OCI-M2 (cell line): ENCODE measurements around the gene RNF13.
"Not testable (repeated sequence)": the region's sequence is repeated elsewhere in the genome, so short reads cannot be mapped to it uniquely, and the experiment has no call there.

Experiments used
- DNase-seq: peaks from one replicate; lab custom pipeline; 2025; ENCODE audit not compliant: unreplicated experiment; lab: John Stamatoyannopoulos, UW

The RNF13 gene

GRCh38 chr3:149839469-149839868 is 26.5 kb downstream of the RNF13 start:
- not testable (repeated sequence) for DNase-seq

DNA sequence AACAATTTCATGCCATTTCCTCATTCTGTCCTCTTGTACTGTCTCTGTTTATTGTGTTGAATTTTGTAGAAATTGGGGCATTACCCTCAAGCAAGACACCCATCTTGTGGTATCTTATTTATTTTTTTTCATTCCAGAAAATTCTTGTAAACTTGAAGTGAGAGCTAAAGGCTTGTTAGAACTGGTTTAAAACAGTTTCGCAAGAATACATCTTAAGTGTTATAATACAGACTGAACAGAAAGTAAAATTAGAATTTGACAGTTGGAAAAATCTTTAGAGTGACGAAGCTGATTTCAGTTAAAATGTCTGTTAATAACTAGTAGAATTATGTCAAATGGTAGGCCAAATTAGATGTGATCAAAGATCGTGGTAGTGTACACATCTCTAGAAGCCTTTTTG is 26.9 kb downstream of the RNF13 start:
- DNase-seq: no peak

DNA sequence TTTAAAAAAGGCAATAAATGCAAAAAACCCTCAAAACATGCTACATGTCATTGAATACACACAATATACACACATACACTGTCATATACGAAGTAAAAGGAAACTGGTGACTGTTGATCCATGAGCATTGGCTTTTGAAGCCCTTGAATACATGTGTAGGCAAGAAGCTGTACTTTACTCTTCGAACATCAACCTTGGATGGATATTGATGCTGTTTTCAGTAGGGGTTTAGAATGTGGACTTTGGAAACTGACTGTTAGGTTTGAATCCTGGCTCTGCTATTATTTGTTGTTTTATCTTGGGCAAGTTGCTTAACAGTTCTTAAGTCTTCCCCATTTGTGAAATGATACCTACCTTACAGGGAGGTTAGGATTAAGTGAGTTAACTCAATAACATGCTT is 30.5 kb downstream of the RNF13 start:
- DNase-seq: no peak

- DNase-seq: no peak
These were observed 31.1 kb downstream of the RNF13 start for GRCh38 chr3:149844091-149844490.

- DNase-seq: no peak
These were observed 32.7 kb downstream of the RNF13 start for GRCh38 chr3:149845570-149846244.

DNA sequence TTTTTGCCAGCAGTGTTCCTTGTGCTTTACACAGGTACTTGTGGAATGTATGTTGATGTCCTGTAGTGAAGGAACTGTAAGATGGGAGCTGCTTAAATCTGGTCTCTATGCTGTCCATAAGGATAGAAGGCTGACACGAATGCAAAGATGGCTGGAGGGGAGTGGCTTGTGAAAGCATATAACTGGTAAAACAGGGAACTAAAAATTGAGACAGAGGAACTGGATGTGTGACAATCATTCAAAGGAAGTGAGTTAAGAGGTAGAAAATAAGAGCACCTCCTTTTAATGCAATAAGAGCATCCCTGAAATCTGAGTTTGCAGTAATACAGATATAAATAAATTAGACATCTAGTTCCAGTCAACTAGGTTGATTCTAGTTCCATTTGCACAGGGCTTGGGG is 35.2 kb downstream of the RNF13 start:
- no peak for DNase-seq

GRCh38 chr3:149848688-149849087 is 35.7 kb downstream of the RNF13 start:
- DNase-seq: no peak

DNA sequence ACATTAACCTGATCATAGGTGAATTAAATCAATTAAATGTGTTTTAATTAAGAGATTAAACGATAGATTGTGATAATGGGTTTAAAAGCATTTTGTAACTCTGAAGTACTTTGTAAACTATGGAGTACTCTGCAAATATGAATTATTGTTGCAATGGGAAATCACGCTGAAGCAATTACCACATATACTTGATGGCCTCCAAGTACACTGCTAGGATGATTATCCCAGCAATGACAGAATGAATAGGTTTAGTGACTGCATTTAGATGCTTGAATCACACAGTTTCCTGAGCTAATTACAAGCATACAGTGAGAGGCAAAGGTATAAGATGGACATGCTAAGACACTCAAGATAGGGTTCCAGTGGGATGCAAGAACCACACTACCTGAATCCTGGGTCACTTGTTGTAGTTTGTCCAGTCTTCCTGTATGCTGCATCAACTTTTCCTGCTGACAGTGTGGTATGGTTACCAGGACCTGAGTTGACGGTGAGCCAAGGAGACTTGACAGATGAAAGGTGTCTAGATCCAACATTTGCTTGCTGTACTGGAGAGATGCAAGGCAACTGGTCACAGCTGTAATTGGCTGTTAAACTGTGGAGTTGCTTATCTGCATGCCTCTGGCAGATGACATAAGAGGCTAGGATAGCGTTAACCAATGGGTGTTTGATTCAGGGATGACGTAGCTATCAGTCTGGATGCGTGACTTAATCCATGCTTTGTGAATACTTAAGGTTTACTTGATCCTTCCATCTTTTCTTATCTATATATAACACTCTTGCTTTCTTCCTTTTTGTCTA is 38.0 kb downstream of the RNF13 start:
- peak; percentile 21 for DNase-seq

DNA sequence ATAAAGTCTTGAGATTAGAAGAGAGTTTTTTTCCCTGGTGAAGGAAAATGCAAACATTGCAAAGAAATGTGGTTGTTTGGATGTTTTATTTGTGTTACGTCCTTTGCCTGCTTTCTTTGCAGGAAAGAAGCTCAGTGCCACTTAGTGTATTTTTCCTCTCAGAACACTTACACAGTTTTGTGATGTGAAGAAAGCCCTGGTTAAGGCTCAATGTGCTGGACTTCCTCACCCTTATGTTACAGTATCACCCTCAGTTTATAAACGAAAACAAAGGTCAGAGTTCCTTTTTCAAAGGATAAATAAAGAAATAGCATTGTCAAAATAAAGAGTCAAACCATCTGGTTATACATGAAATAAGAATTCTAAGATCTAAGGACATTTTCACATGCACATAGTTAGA is 45.9 kb downstream of the RNF13 start:
- DNase-seq: no peak

- no peak for DNase-seq
These were observed 47.9 kb downstream of the RNF13 start for GRCh38 chr3:149860881-149861280.

DNA sequence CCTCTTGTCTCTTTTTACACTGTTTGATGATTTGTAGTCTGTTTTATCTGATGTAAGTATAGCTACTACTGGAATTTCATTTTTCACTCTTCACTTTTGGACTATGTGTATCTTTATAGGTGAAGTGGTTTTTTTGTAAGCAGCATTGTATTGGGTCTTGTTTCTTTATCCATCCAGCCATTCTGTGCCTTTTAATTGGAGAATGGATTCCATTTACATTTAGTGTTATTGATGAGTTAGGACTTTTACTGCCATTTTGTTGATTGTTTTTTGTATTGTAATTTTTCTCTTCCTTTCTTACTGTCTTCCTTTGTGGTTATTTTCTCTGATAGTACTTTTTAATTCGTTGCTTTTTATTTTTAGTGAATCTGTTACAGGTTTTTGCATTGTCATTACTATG is 54.5 kb downstream of the RNF13 start:
- no peak for DNase-seq

GRCh38 chr3:149871855-149872254 is 58.8 kb downstream of the RNF13 start:
- no peak for DNase-seq

DNA sequence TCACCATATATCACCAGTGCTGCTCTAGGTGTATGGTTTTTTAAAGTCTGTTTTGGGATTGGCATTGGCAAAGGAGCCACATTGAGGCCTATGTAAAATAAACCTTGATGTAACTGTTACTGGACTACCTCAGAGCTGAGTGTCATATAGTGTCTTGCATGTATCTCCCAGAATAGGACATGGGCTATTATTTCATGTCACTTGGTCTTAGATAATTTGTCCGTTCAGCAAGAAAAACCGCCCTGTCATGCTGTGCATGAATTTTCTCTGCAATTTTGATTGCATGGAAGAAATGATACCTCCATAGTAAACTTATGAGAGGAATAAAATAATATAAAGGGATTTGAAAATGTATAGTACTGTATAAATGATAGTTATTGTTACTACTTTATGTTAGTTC is 59.6 kb downstream of the RNF13 start:
- DNase-seq: no peak

GRCh38 chr3:149877668-149878067 is 64.7 kb downstream of the RNF13 start:
- no peak for DNase-seq

- DNase-seq: peak; percentile 2
These were observed 66.9 kb downstream of the RNF13 start for GRCh38 chr3:149879872-149880271.

GRCh38 chr3:149881879-149882278 is 68.9 kb downstream of the RNF13 start:
- no peak for DNase-seq

DNA sequence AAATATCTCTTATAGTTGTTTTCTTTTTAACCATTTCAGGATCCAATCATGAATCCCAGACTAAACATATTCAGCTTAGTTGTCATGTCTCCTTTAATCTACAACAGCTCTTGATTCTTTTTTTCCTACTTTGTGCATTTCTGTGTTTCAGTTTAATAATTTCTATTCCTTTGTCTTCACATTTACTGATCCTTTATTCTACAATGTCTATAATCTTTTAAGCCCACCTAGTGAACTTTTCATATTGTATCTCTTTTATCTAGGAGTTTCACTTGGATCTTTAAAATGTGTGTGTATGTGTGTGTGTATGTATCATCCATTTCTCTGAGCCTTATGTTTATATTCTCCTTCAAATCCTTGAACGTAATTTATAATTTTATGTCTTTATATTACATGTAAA is 70.1 kb downstream of the RNF13 start:
- DNase-seq: no peak

GRCh38 chr3:149883860-149884259 is 70.8 kb downstream of the RNF13 start:
- not testable (repeated sequence) for DNase-seq

- DNase-seq: not testable (repeated sequence)
These were observed 71.8 kb downstream of the RNF13 start for GRCh38 chr3:149884848-149885247.

DNA sequence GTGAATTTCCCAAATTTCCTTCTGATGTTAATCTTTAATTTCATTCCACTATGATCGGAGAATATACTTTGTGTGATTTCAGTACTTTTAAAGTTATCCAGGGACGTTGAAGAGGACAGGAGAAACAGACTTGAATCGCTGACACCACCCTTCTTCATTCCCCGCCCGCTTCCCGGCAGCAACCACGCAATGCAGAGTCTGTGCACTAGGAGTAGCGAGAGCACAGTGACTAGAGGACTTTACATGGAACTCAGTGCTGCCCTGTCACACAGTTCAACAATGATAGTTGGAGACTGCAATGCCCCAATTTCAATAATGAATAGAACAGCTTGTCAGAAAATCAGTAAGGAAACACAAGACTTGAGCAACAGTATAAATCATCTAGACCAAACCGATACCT is 73.9 kb downstream of the RNF13 start:
- no peak for DNase-seq

DNA sequence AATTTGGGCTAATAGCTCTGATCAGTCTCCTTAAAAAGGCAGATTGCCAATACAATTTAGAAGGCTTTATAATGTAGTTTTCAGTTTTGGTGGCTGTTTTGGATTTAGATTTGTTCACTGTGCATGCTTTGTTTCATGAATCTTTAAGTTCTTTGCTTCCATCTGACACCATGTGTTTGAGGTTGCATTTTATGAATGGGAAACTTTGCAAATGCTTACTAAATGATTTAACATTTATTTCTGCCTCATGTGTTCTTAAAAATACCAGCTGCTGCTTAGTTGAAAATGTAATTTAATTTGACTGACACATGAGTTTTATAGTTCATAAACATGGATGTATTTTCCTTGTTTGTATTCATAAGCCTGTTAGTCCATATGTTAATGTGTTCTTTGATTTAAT is 78.6 kb downstream of the RNF13 start:
- no peak for DNase-seq

DNA sequence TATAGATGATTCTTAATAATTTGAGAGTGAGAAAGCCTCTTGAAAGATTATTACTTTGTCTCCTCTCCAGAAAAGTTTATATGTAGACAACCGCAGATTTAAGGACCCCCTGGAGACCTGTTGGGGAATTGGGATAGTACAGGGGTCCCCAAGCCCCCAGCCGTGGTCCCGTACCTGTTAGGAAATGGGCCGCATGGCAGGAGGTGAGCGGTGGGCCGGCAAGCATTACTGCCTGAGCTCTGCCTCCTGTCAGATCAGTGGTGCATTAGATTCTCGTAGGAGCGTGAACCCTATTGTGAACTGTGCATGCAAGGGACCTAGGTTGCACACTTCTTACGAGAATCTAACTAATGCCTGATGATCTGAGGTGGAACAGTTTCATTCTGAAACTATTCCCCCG is 79.4 kb downstream of the RNF13 start:
- no peak for DNase-seq

DNA sequence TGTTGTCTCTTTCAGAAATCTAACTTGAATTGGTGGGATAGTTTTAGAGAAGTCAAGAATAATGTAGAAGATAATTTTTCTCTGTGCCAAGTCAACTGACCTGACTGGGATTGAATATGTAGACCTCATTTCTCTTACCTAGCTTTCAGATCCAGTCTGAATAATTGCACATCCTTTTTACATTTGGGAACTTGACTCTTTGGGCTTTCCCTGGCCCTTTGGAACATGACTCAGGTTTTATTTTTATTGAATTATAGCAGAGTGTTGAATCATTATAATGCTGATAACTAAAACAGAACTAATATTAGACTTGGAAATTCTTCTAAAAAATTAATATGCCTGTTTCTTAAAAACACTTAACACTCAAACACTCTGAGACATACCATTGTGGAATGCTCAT is 81.2 kb downstream of the RNF13 start:
- DNase-seq: no peak
